Activated naive CD4-positive, alpha-beta T cell treated with anti-CD3 and anti-CD28 coated beads, Interleukin-2, amount 50 U/mL, for 16 hours (primary cell): ENCODE data around the gene CHAMP1.
A peak's percentile ranks its signal among the peaks of the same experiment; 100 is the strongest.
"Not testable (repeated sequence)": the region's sequence is repeated elsewhere in the genome, so short reads cannot be mapped to it uniquely, and the experiment has no call there.

Experiments
- DNase-seq: peaks from one replicate; pipeline ENCODE4 v3.0.0-alpha.2; 2020

Gene CHAMP1

GRCh38 chr13:114338959-114339358 is 24.7 kb downstream of the CHAMP1 start:
- no peak for DNase-seq

GRCh38 chr13:114339857-114340534 is 25.7 kb downstream of the CHAMP1 start:
- peak; percentile 36 for DNase-seq

- no peak for DNase-seq
Observed at GRCh38 chr13:114341003-114341777, 26.9 kb downstream of the CHAMP1 start.

- DNase-seq, result not testable (repeated sequence)
Observed at GRCh38 chr13:114347256-114347655, 33.0 kb downstream of the CHAMP1 start.

- DNase-seq, result peak; percentile 28
Observed at GRCh38 chr13:114352763-114353162, 38.5 kb downstream of the CHAMP1 start.

GRCh38 chr13:114353382-114353781 is 39.1 kb downstream of the CHAMP1 start:
- not testable (repeated sequence) for DNase-seq
